NCI-H446 treated with DMSO at 0.1 percent for 48 hours (cell line): ENCODE measurements around the gene EWSR1.
A peak's percentile ranks its signal among the peaks of the same experiment; 100 is the strongest.

ENCODE experiments used
- DNase-seq: peaks from one replicate; lab custom pipeline; 2025; lab: John Stamatoyannopoulos, UW

EWSR1 gene

GRCh38 chr22:29306835-29307595 lies 38.9 kb downstream of the EWSR1 start:
- peak; percentile 42 for DNase-seq

DNA sequence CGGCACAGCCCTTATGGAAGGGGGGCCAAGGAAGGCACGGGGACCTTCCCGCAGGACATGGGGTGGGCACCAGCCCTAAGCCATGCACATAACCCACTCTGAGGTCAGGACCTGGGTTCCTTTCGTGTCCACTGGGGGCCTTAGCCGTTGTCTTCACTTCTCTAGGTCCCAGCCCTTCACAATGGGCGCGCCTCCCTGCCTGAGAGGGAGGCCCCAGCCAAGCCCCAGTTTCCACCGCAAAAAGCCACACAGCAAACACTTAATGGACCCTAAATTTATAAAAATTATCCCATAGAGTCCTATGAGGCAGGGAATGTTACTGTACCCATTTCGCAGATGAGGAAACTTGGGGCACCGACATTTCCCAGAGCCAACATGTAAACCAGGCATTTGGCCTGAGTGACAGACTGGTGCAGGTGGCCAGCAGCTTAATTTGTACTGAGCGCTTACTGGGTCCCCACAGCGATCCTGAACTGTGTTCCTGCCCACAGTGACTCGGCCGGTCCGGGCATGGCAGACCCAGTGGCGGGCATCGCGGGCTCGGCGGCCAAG lies 39.6 kb downstream of the EWSR1 start:
- no peak for DNase-seq

- no peak for DNase-seq
These were observed 40.2 kb downstream of the EWSR1 start for GRCh38 chr22:29308148-29308790.

- no peak for DNase-seq
These were observed 40.8 kb downstream of the EWSR1 start for GRCh38 chr22:29308791-29309262.

DNA sequence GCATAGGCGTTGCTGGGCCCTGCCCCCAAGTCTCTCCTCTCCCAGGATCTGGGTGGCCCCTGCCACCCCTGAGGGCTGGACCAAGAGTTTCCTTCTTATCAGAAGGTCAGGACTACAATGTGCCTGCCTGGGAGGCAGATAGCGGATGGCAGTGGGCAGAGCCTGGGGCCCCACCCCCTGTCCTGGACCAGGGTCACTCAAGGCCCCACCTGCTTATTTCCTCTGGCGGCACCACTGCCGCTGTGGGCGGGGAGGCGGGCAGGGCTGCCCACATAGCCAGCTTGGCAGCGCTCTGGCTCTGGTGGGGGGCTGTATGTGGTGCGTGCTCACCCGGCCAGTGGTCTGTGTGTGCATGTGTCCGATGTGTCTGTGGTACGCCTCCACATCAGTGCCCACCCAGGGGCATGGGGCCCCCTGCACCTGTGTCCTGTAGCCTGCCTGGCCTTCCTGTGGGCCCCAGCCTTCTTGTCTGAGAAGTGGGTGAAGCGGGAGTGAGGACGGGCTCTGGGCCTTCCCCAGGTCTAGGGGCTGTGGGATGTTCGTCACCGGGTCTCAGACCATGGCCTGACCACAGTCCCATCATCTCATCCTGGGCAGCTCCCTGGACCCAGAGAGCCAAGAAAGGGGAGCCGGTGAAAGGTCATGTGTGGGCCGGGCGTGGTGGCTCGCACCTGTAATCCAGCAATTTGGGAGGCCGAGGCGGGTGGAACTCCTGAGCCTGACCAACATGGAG lies 41.4 kb downstream of the EWSR1 start:
- no peak for DNase-seq

GRCh38 chr22:29310065-29310862 lies 42.2 kb downstream of the EWSR1 start:
- DNase-seq, result no peak

DNA sequence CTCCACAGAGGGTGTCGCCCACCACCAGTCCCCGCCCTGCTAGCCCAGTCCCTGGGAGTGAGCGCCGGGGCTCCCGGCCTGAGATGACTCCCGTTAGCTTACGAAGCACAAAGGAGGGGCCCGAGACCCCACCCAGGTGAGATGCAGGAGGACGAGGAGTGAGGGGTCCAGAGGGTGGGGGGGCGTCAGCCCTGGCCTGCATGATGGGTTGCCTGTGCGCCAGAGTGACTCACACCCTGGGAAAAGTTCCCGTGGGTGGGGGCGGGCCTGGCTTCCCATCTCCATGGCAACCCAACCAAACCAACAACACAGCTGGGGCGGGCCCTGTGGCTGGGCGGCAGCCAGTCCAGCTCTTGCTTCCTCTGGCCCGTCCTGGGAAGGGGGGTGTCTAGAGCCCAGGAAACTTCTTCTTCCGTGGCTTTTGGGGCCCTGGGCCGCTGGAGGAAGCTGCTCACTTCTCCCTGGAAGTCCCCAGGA lies 42.8 kb downstream of the EWSR1 start:
- DNase-seq, result peak; percentile 71

DNA sequence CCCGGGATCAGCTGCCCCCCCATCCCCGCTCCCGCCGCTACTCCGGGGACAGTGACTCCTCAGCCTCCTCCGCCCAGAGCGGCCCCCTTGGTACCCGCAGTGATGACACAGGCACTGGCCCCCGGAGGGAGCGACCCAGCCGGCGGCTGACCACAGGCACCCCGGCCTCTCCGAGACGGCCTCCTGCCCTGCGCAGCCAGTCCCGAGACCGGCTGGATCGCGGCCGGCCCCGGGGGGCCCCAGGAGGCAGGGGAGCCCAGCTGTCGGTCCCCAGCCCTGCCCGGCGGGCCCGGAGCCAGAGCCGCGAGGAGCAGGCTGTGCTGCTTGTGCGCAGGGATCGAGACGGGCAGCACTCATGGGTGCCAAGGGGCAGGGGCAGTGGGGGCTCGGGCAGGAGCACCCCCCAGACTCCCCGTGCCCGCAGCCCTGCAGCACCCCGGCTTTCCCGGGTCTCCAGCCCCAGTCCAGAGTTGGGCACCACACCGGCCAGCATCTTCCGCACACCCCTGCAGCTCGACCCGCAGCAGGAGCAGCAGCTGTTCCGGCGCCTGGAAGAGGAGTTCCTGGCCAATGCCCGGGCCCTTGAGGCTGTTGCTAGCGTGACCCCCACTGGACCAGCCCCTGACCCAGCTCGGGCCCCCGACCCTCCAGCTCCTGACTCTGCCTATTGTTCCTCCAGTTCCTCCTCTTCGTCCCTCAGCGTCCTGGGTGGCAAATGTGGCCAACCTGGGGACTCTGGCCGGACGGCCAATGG lies 43.6 kb downstream of the EWSR1 start:
- DNase-seq, result no peak

GRCh38 chr22:29312218-29313125 lies 44.4 kb downstream of the EWSR1 start:
- no peak for DNase-seq

DNA sequence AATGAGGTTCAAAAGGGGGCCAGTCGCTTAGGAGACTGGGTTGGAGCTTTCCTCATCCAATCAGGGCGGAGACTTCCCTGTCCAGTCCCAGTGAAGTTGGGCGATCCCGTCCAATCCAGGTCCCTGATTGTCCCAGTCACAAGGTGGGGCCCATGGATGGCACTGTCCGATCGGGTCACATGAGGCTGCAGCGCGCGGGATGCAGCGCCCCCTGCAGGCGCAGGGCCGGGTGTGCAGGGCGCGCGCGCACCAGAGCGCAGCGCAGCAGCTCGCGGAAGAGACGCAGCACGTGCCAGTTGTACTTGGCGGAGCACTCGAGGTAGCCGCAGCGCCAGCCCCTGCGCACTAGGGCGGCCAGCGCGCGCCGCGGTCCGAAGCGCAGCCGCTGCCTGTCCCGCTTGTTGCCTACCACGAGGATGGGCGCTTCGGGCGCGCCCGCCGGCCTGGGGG lies 45.1 kb downstream of the EWSR1 start:
- no peak for DNase-seq

- no peak for DNase-seq
These were observed 45.8 kb downstream of the EWSR1 start for GRCh38 chr22:29313576-29314466.

DNA sequence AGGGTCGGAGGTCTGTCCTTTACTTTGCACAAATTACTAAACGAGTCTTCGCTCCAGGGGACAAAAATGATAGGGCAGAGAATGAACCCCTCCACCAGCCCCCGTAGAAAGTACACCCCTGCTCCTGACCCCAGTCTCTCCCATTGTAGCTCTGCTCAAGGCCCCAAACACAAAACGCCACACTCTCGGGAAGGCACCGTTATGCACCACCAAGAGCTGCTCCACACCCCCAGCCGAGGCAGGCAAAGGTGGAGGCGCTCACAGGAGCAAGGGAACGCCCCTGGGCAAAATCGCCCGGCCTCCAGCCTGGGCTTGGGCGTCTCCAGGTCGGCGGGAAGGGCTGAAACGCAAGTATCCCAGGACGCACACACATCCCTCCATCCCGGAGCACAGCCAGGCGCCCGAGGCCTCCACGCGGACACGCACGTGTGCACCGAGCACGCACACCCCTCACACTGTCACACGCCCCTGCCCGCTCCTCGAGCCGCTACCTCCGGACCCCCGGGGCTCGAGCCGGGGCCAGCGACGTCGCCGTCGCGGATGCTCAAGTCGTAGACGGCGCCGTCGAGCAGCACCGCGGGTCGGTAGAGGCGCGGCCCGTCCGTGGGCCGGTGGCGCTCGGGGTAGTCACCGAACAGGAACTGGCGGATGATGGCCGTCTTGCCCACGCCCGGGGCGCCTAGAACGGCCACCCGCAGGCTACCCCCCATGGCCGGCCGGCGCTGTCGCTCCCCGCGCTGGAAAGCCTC lies 46.6 kb downstream of the EWSR1 start:
- no peak for DNase-seq

- DNase-seq, result no peak
These were observed 47.4 kb downstream of the EWSR1 start, which contains the start of gene RASL10A for GRCh38 chr22:29315286-29316140. RASL10A (minus strand) TSS chr22:29315697; CDS start chr22:29315246, 451 bp downstream.

GRCh38 chr22:29316141-29316828 lies 48.2 kb downstream of the EWSR1 start:
- no peak for DNase-seq

GRCh38 chr22:29317827-29318454 lies 49.9 kb downstream of the EWSR1 start:
- DNase-seq, result no peak

- DNase-seq, result no peak
These were observed 51.0 kb downstream of the EWSR1 start for GRCh38 chr22:29319072-29319471.
